Measurements from ENCODE around the gene LRRFIP1.
A peak's percentile ranks its signal among the peaks of the same experiment; 100 is the strongest.

GRCh38 chr2:237791977-237792727 lies 164.8 kb downstream of the LRRFIP1 start:
- TF ChIP-seq FOXM1 (IDR thresholded peaks at IDR 0.05; ENCODE audit: low read depth) (no peak), FOXM1 (CRISPR knock-in tag; IDR thresholded peaks at IDR 0.05; ENCODE audit: low read depth) (no peak), FOSL1 (tag; conservative IDR thresholded peaks at IDR 0.05) (no peak), NCOA2 (IDR thresholded peaks at IDR 0.05; ENCODE audit: partially characterized antibody in 2 of 2) (no peak), EP300 (IDR thresholded peaks at IDR 0.05; ENCODE audit: low read length) (no peak), HIVEP1 (CRISPR knock-in tag; IDR thresholded peaks at IDR 0.05) (no peak), EZH2 (IDR thresholded peaks at IDR 0.05; ENCODE audit: borderline replicate concordance, low read depth, low read length) (no peak)
- TF ChIP-seq, protein P1, sequence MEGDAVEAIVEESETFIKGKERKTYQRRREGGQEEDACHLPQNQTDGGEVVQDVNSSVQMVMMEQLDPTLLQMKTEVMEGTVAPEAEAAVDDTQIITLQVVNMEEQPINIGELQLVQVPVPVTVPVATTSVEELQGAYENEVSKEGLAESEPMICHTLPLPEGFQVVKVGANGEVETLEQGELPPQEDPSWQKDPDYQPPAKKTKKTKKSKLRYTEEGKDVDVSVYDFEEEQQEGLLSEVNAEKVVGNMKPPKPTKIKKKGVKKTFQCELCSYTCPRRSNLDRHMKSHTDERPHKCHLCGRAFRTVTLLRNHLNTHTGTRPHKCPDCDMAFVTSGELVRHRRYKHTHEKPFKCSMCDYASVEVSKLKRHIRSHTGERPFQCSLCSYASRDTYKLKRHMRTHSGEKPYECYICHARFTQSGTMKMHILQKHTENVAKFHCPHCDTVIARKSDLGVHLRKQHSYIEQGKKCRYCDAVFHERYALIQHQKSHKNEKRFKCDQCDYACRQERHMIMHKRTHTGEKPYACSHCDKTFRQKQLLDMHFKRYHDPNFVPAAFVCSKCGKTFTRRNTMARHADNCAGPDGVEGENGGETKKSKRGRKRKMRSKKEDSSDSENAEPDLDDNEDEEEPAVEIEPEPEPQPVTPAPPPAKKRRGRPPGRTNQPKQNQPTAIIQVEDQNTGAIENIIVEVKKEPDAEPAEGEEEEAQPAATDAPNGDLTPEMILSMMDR (IDR thresholded peaks at IDR 0.05 in 2 of 3, conservative IDR thresholded peaks at IDR 0.05 in 1 of 3; ENCODE audit: insufficient read depth in 2 of 3, low read depth in 1 of 3, low read length in 3 of 3) = peak; percentile 11 to 35 (median 20); a peak in 2 of 6 replicates
- TF ChIP-seq, protein P2, sequence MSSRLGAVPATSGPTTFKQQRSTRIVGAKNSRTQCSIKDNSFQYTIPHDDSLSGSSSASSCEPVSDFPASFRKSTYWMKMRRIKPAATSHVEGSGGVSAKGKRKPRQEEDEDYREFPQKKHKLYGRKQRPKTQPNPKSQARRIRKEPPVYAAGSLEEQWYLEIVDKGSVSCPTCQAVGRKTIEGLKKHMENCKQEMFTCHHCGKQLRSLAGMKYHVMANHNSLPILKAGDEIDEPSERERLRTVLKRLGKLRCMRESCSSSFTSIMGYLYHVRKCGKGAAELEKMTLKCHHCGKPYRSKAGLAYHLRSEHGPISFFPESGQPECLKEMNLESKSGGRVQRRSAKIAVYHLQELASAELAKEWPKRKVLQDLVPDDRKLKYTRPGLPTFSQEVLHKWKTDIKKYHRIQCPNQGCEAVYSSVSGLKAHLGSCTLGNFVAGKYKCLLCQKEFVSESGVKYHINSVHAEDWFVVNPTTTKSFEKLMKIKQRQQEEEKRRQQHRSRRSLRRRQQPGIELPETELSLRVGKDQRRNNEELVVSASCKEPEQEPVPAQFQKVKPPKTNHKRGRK (tag; IDR thresholded peaks at IDR 0.05) = no peak

All from K562 (cell line).